IPS-11a (cell line): ENCODE data around the gene MRTFB.
"Not testable (repeated sequence)": the region's sequence is repeated elsewhere in the genome, so short reads cannot be mapped to it uniquely, and the experiment has no call there.

Experiments
- H3K4me3 ChIP-seq: one replicate; pipeline ENCODE4 v1.5.1; 2013; ENCODE audit warnings: low read depth, low read length, control low read depth

MRTFB gene

DNA sequence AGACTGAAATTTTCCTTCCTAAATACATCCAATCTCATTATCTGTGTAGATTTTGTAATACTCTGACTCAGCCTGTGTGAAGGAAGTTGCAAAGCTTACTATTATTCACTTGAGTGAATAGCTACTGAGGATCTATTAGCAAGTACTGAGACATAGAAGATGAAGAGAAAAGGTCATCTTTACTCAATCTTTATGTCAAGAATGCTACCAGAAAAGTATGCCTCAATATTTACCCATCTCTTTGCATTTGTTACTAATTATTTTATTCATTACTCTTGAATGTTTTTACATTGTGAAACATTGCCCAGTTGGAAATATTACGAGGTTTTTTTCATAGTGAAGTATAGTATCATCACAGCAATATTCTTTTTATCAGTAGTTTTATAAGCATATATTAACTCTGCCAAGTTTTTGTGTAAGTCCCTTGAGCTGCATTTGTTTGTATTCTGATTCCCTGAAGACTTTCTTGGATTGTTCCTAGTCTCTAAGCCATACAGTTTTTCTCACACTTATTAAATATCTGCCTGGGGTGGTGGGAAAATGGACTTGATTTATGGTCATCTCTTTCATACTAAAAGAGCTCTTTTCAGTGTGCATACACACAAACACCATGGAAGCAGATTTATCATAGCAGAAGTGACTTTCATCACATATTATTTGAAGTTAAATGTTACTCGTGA is 110.4 kb downstream of the MRTFB start:
- H3K4me3 ChIP-seq, result no peak overlapping the region

GRCh38 chr16:14182999-14183398 is 111.9 kb downstream of the MRTFB start:
- no peak overlapping the region for H3K4me3 ChIP-seq

DNA sequence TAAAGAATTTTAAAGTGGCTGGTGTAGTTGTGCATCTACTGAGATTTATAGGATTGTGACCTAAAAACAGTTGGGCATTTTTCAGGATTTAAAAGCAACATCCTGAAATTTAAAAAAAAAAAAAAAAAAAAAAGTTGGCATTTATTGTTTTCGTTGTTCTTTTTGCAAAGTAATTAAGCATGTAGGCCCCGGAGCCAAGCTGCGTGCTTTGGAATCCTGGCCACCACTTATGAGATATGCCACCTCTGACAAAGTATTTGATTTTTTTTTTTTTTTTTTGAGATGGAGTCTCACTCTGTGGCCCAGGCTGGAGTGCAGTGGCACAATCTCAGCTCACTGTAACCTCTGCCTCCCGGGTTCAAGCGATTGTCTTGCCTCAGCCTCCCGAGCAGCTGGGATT is 112.8 kb downstream of the MRTFB start:
- H3K4me3 ChIP-seq, result not testable (repeated sequence)

- H3K4me3 ChIP-seq, result no peak overlapping the region
These were observed 115.1 kb downstream of the MRTFB start for GRCh38 chr16:14186007-14186794.

- no peak overlapping the region for H3K4me3 ChIP-seq
These were observed 115.7 kb downstream of the MRTFB start for GRCh38 chr16:14186795-14187221.

DNA sequence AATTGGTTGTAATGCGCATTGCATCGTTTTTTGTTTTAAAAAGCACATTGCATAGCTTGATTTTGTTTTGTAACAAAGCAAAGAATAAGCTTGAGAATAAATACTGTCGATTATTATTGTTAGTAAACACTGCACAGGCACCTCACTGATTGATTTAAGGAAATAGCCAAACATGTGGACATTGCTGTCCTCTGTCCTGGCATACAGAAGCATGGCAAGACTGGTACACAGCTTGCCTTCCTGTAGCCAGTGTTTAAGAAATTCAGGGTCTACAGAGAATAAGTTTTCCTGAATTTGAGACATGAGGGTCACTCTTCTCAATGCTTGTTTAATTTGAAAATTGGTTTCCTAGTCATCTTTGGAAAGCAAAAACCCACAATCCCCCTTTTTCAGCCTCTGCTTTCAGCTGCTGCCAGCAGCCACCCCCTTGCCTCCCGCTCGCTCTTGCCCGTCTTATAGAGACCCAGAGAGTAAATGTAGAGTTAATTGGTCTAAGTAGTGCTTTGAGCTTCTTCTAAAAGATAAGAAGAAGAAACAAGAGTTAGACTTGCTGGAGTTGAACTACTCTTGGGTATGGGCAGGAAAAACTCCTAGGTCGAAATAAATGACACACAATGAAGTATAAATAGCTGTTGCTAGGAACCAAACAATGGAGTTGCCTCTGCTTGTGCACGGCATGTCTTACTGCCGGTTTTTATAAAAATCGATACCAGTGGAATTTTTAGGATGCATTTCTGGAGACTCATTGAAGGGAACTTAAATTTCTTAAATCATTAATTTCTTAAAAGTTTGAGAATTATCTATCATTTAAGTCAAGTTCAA is 116.6 kb downstream of the MRTFB start:
- H3K4me3 ChIP-seq, result no peak overlapping the region

- no peak overlapping the region for H3K4me3 ChIP-seq
These were observed 122.3 kb downstream of the MRTFB start for GRCh38 chr16:14193316-14193871.

DNA sequence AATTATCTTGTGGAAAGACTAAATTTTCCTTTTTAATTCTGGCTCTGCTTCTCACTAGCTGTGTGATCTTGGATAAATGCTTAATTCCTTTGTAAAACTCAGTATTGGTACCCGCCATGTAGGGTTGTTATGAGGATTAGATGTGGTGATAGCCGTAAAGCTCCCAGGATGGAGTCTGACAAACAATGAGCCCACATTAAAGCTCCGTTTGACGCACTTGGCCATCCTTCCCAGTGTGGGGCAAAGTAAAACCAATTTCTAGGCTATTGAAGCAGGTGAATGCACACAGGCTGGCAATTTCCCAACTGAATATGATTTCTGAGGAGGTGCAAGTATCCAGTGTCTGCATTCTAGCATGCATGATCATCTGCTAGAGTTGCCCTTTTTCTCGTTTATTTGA is 123.6 kb downstream of the MRTFB start:
- no peak overlapping the region for H3K4me3 ChIP-seq

DNA sequence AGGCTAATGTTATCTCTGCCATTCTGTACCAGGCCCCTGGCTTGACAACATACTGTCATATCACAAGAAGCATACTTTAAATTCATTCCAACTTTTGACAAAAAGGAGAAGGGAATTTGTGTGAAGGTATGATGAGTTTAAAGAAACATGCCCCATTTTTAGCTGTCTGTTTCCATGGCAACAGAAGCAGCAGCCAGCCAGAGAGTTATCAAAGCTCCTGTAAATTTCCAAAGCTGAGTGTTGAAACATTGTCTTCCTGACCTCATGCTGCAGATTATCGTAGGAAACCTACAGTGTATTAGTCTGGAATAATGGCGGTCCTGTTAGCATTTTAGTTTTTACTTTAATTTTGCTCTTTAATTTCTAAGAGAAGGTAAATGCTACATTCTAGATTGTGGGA is 124.9 kb downstream of the MRTFB start:
- no peak overlapping the region for H3K4me3 ChIP-seq

DNA sequence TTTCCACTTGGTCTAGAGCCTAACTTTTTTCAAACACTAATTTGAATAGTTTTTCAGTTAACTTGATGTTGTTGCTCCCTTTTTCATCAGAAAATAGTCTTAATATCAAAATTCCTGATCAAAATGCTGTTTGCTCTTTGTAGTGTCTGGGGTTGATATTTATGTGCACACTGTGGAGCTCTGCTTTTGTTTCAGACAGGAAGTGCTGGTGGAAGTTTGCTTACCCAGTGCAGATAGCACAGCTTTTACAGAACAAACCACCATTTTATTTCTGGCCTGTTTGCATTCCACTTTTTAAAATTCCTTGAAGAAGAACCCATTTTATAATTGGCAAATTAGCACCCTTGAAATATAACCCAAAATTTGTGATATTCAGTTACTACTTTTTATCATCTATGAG is 125.4 kb downstream of the MRTFB start:
- H3K4me3 ChIP-seq, result no peak overlapping the region

DNA sequence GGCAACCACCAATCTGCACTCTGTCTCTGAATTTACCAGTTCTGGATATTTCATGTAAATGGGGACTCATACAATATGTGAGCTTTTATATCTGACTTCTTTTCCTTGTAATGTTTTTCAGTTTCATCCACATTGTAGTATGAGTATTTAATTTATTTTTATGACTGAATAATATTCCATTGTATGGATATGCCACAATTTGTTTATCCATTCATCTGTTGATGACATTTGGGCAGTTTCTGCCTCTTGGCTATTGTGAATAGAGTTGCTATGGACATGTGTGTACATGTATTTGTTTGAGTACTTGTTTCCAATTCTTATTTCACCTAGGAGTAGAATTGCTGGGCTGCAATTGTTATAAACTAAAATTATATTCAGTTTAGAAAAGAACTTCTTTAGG is 126.9 kb downstream of the MRTFB start:
- H3K4me3 ChIP-seq, result no peak overlapping the region

DNA sequence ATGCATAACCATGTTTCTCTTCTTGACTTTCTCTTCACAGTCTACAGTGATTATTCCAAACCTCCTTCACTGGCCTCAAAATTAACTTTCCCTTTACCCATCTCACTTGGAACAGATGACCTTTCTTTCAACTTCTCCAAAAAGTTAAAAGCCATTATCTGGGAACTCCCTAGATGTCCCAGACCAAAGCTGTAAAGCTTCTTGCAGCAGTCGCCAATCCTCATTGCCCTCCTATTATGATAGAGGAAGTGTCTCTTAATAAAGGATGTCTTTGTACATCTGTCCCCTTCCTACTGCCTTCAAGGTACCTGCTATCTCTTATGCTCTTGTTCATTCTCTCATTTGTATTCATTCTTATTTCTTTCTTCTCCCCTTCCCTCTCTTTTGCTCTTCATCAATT is 127.5 kb downstream of the MRTFB start:
- H3K4me3 ChIP-seq, result no peak overlapping the region

DNA sequence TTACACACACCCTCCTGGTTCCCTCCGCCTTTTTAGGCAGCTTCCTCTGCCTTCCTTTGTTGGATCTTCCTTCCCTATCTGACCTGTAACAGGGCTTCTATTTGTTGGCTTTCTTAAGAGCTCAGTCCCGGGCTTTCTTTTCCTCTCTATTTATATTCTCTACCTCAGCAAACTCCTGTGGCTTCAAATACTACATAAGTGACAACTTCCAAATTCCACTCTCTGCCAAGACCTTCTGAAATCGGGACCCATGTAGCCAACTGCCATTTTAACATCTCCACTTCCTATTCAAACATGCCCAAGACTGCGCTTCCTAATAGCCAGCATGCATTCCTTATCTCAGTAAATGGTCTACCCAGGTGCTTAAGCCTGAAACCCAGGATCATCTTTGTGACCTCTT is 128.1 kb downstream of the MRTFB start:
- H3K4me3 ChIP-seq, result no peak overlapping the region

GRCh38 chr16:14199624-14200023 is 128.5 kb downstream of the MRTFB start:
- H3K4me3 ChIP-seq, result no peak overlapping the region

DNA sequence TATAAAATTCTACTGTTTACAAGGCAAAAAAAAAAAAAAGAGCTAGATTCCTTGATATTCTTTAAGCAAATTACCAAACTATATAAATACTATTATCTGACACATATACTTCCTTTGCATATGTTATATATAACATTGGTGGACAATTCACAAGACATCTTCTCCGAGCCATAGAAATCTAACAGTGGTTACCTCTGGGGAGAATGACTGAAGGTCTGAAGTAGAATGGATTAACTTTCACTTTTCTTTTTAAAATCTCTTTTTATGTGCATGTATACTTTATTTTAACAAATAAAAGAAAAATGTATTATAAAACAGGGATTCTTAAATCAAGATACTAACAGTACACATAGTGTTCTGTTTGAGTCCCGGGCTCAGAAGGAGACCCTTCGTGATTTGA is 131.0 kb downstream of the MRTFB start:
- H3K4me3 ChIP-seq, result no peak overlapping the region

- H3K4me3 ChIP-seq, result no peak overlapping the region
These were observed 131.6 kb downstream of the MRTFB start for GRCh38 chr16:14202697-14203096.

GRCh38 chr16:14203166-14203565 is 132.0 kb downstream of the MRTFB start:
- H3K4me3 ChIP-seq, result no peak overlapping the region

DNA sequence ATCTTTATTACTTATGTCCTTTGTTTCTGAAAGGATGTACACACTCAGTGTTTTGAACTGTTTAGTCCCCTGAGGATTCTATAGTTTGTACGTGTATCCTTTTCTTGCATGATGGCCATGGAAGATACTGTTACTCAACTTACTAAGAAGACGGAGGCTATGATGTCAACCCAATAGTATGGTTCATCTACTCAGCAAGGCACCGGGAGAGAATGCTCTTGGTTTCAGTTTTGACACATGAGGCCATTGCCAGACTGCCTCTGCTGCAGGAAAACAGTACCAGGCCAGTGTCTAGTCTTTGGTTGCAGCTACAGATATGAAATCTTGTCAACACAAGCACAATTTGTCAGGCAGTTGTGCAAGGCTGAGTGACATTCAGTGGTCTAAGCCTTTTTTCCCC is 134.5 kb downstream of the MRTFB start:
- no peak overlapping the region for H3K4me3 ChIP-seq

DNA sequence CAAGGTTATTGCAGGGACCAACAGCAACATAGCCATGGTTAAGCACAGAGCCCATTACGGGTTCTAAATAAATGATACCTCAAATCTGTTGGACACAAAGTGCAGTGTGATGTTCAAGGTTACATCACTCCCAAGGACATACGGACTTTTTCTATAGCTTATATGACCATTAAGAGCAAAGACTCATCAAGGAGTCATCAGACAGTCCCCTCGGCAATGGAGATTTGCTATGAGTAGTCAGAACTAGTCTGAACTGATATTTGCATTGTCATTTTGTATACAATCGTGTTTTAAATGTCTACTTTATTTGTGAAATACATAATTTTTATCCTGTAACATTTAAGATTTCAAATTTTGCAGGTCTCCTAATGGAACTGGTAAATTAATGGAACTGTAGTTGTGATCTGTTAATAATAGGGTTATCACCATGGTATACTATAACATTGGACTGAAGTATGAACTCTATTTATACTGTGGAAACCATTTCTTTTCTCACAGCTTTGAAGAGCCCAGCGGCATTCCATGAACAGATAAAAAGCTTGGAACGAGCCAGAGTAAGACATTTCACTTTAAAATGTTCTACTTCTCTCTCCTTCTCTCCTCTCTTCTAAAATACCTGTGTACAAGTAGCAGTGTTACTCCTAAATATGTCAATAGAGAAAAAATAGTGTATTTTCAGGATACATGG is 140.9 kb downstream of the MRTFB start:
- H3K4me3 ChIP-seq, result no peak overlapping the region

- no peak overlapping the region for H3K4me3 ChIP-seq
These were observed 144.8 kb downstream of the MRTFB start for GRCh38 chr16:14215941-14216340.

GRCh38 chr16:14219983-14220382 is 148.9 kb downstream of the MRTFB start:
- no peak overlapping the region for H3K4me3 ChIP-seq
